HG03064 (cell line): ENCODE data around the gene DNAAF6.

Experiments used
- ATAC-seq: cut with Tn5 transposase; IDR thresholded peaks from one replicate; pipeline ENCODE4 v1.9.1; 2021; ENCODE audit warnings: low read depth; ENCODE audit not compliant: unreplicated experiment

DNAAF6 gene

GRCh38 chrX:107290019-107290418 lies 83.6 kb downstream of the DNAAF6 start:
- no peak for ATAC-seq

GRCh38 chrX:107293056-107293455 lies 86.6 kb downstream of the DNAAF6 start:
- ATAC-seq = no peak
